SH-SY5Y (cell line): ENCODE measurements around the gene USHBP1.

Experiments
- GATA2 ChIP-seq: IDR thresholded peaks from 2 replicates; pipeline ENCODE4 v1.6.1; 2011; ENCODE audit warnings: mild to moderate bottlenecking, low read depth, low read length
- GATA3 ChIP-seq: IDR thresholded peaks from 2 replicates; pipeline ENCODE4 v1.6.1; 2011; ENCODE audit warnings: low read depth, mild to moderate bottlenecking, low read length, moderate library complexity

GRCh38 chr19:17300992-17301619, 36.6 kb upstream of the USHBP1 start:
- TF ChIP-seq GATA2 (no peak), GATA3 (no peak)
